Measurements from ENCODE around the gene TGIF2.
"Not testable (repeated sequence)": the region's sequence is repeated elsewhere in the genome, so short reads cannot be mapped to it uniquely, and the experiment has no call there.

Gene TGIF2

GRCh38 chr20:36579996-36580545 lies 6.7 kb downstream of the TGIF2 start:
- DNase-seq = peak; percentile 16

- no peak for DNase-seq
These were observed 8.9 kb downstream of the TGIF2 start for GRCh38 chr20:36582322-36582721.

GRCh38 chr20:36582821-36583220 lies 9.4 kb downstream of the TGIF2 start:
- no peak for DNase-seq

DNA sequence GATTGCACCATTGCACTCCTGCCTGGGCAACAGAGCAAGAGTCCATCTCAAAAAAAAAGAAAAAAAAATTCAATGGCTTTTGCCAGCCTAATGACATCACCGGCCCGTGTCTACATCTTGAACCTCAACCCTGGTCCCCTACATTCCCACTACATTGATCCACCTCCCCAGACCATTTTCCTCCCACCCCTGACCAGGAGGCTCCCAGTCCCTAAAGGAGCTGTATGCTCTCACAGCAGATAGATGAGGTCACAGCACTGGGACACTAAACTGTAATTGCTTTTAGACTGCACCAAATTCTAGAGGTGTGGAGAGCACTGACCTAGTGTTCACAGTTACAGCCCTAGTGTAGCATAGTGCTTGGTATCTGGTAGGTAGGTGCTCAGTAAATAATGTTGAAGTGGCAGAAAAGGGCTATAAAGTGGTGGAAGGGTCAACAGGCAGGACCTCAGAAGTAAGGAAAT lies 10.7 kb downstream of the TGIF2 start:
- DNase-seq = no peak

GRCh38 chr20:36585410-36586125 lies 12.2 kb downstream of the TGIF2 start:
- peak; percentile 75 for DNase-seq

DNA sequence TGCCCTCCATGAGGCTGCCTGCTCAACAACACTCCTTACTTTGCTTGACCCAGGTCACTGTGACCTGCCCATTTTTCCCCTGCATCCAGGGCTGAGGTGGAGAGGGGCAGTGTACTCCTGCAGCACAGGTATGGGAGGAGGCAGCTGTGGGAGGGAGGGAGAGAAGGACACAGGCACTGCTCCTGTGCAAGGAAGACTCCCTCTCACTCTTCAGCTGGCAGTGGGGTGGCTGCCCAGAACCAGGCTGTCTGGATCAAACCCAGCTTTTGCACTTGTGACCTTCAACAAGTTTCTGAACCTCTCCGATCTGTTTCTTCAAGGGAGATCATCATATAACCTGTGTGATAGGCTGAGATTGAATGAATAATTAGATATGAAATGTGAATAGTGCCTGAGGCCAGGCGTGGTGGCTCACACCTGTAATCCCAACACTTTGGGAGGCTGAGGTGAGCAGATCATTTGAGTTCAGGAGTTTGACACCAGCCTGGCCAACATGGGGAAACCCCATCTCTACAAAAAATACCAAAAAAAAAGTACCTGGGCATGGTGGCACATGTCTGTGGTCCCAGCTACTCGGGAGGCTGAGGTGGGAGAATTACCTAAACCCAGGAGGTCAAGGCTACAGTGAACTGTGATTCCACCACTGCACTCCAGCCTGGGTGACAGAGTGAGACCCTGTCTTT lies 14.1 kb downstream of the TGIF2 start:
- DNase-seq = no peak

DNA sequence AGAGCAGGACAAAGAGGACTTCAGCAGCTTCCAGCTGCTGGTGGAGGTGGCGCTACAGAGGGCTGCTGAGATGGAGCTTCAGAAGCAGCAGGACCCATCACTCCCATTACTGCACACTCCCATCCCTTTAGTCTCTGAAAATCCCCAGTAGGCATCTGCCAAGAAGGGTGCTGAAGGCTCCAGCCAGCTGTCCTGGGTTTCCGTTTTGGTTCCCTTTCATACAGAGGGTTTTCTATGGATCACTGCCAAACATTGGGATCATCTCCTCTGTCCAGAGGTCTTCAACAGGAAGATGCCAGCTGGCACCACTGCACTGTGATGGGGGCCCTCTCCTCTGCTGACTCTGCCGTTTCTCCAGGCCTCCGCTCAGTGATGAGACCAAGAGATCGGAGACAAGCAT lies 17.9 kb downstream of the TGIF2 start:
- no peak for DNase-seq

DNA sequence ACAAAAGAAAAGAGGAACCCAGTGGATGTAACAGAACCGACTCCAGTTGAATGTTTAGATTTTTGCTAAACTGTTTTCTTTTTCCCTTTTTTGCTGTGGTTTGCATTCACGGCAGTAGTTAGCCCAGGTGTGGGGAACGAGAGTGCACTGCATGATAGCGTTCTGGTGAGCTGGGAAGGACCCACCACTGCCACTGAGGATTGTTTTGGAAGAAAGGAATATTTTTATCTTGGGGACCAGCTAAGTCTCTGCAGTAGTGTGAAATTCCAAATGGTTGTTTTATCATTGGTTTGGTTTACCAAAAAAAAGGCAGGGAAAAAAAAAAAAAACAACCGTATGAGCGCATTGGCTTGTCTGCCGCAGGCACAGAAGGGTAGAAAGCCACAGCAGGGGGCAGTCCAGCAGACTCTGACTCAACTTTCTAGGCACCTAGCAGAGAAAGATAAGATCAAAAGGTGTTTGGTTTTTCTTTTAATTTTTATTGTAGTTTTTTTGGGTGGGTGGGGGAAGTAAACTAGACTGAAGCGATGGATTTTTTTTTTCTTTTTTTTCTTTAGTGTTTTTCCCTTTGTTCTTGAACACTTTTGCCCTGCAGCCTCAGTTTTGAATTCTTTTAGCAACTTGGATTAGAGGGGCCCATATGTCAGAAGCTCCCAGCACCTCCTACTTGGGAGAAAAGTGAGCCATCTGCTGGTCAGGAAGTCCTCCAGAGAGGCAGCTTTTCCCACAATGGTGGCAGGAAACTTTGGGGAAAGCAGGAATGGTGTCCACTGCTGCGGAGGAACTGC lies 18.7 kb downstream of the TGIF2 start:
- peak; percentile 50 for DNase-seq

DNA sequence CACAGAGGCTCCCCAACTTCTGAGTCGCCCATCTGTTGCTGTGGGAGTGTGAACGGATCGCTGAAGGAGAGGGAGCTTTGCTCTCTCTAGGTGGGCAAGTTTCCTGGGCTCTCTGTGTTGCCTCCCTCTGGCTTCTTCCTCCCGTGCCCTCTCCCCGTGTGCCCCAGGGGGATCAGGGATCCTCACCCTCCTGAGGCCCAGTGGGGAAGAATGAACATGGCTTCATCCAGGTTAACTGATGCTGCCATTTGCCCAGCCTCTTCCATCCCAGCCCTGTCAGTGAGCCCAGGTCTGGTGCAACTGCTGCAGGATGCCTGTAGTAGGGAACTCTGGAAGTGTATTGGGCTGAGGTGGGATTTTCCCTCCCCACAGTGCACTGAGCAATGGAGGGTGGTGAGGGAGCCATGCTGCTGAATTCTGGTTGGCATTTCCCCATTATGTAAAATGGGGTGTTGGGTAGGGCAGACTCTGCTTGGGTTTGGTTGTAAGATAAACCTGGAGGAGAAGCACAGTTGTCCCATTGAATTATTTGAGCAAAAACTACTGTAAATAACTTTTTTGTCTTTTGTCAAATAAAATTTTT lies 20.0 kb downstream of the TGIF2 start:
- DNase-seq = no peak

DNA sequence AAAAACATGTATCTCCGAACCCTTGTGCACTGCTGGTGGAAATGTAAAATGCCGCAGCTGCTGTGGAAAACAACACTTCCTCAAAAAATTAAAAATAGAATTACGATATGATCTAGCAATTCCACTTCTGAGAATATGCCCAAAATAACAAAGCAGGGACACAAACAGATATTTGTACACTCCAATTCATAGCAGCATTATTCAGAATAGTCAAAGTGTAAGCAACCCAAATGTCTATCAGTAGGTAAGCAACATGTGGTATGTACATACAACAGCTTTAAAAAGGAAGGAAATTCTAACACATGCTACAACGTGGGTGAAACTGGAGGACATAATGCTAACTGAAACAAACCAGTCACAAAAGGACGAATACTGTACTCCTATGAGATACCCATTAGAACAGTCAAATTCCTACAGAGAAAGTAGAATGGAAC lies 26.5 kb downstream of the TGIF2 start:
- no peak for DNase-seq

DNA sequence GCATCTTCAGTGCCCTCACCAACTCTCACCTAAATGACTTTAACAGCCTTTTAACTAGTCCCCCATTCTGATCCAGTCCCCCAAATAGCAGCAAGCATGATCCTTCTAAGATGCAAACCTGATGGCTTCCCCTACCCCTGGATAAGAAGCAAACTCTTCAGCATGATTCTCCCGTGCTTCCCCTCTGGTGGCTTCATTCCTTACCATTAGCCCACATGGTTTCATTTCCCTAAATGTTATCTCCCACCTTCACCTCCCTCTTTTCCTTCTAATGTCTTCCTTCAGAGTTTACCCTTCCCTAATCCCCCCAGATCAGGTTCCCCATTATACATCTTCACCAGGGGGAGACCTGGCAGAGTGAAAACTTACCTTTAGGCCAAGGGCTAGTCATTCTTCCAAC lies 28.1 kb downstream of the TGIF2 start:
- no peak for DNase-seq

DNA sequence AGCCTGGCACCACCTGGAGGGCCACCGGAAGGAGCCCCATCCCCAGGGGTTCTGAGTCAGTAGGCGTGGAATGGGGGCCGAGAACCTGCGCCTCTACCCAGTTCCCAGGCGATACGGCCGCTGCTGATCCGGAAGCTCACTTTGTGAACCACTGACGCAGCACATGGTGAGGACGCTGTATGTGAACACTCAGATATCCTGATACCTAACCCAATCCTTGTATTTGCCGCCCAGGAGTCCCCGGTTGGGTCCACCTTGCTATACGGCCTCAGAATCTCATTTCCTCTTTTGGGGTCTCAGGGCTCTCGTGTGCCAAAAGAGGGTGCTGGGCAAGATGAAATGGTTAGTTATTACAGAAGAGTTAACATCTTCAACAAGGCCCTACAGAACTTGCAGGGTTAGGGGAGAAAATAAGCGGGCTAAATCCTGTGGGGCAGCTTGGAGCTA lies 31.6 kb downstream of the TGIF2 start:
- DNase-seq = peak; percentile 6

DNA sequence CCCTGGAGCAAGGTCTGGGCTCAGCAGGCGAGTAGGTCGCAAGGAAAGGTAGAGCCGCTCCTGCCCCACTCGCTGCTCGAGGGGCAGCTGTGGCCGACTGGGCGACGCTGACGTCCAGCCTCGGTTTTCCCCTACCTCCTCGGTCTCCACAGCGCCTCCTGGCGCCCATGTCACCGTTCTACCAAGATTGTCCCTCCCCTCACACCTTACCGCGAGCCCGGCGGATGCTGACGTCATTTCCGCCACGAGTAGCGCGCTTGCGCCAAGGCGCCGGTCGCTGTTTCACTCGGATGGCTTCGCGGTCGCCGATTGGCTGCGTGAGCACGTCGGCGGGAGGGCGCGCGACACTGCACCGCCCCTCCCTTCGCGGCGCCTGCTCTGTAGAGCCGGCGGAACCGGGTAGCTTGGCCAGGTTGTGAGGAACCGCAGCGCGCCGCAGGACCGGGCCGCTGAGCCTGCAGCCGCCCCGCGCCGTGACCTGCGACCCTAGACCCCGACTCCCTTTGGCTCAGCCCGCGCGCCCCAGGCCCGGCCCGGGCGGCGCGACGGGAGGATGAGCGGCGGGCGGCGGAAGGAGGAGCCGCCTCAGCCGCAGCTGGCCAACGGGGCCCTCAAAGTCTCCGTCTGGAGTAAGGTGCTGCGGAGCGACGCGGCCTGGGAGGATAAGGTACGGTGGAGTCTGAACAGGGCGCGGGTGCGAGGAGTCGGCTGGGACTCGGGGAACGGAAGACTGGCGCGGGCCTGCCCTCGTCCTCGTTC lies 32.2 kb downstream of the TGIF2 start, which contains the start of gene RAB5IF:
RAB5IF (plus strand) TSS at position 381 of the 759 bp plus-strand sequence; CDS start at position 554, 173 bp downstream.
- DNase-seq = peak; percentile 98

DNA sequence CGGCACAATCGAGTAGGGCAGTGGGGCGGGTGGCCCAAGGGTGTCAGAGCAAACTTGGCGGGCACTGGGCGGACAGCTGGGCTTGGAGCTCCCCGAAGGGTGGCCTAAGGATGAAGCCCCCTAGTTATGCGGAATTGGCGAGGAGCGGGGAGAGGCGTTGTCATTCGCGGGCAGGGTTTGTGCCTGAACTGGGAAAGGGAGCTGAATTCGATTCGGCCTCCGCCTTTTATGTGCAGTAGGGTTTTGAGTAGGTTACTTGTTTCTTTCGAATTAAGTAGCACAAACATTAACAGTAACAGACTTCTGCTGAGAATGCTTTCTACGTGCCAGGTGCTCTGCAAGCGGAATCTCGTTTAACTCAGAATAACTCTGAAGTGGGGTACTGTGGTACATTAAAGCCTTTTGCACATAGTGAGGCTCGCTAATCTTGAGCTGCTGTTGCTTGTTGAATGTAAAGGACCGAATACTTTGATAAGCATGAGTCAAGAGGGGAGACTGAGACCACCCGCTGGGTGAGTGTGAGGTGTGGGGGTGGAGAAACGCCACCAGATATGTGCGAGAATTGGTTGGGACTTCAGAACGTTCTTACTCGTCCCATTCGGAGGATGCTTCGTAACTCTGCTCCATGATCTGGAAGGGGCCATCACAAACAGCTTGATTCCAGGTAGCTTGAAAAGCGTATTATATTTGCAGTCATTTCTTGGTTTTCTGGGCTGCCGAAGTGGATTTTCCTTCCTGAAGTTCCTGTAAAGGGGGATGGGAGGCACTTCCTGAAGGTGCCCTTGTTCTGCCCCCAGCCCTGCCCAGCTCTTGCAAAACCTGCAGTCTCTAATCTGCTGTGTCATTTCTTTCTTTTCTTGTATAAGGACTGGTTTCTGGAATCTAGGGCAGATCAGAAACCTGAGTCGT lies 33.0 kb downstream of the TGIF2 start:
- DNase-seq = no peak

- no peak for DNase-seq
These were observed 34.4 kb downstream of the TGIF2 start for GRCh38 chr20:36607586-36608387.

GRCh38 chr20:36608388-36608728 lies 35.0 kb downstream of the TGIF2 start:
- DNase-seq = not testable (repeated sequence)

GRCh38 chr20:36611625-36612024 lies 38.2 kb downstream of the TGIF2 start:
- no peak for DNase-seq

GRCh38 chr20:36613974-36614373 lies 40.6 kb downstream of the TGIF2 start:
- no peak for DNase-seq

DNA sequence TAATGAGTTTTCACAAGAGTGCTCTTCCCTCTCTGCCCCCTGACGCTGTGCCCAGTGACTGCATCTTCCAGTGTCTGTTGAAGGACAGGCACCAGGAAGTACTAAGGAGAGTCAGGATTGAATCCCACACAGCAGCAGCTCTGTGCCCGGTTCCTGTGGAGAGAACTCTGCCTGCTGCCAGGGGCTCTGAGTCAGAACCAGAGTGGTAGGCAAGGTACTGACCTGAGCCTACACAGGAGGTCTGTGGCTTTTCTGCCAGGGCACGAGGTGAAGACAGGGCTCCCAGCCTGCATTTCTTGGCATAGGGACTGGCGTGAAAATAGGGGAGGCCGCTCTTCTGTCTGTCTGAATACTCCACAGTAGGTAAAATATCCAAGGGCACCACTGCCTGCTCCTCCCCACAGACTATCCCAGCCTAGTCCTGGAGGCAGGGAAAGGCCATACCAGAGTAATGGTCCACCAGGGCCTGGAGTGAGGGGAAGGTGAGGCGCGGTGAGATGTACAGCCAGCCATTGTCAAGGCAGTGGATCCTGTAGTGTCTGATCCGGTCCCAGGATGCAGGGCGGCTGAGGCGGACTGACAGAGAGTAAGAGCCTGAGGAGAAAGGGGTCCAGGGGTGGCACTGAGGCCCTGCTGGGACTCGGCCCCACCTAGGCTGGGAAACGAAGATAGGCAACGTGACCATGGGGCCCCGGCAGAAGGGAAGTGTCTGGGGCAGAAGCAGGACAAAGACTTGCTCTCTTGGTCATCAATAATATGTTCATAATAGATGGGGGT lies 41.6 kb downstream of the TGIF2 start:
- DNase-seq = no peak
